ENCODE data around the gene HPN. TPM values are rescaled to one million over a fixed set of nuclear protein-coding genes. Genes with fewer than 3 reads are reported as not detected.

Gene HPN
- total and polyA plus RNA-seq, 10 of the 15 experiments (the other 5 are each of a cell fraction or from before 2014, with no cell fraction given): 0.21 to 0.35 TPM; not detected in 8

GRCh38 chr19:34999498-35000337, 41.8 kb upstream of the HPN start, which contains the start of gene GRAMD1A (continued):
- TF ChIP-seq POLR2AphosphoS5 (IDR thresholded peaks at IDR 0.05; ENCODE audit: low read length) (peak; percentile 88), BHLHE40 (IDR thresholded peaks at IDR 0.05; ENCODE audit: borderline replicate concordance in 1 of 2, low read depth in 2 of 2, low read length in 1 of 2) (peak in 1 of 2 experiments; percentile 38; a peak in 2 of 4 replicates), SKIL (IDR thresholded peaks at IDR 0.05; ENCODE audit: low read depth, poor library complexity, severe bottlenecking) (no peak), MTA3 (IDR thresholded peaks at IDR 0.05; ENCODE audit: borderline replicate concordance, low read length) (0 out of 2 replicates have a peak, but pooled peaks have one; percentile 64), POU2F2 (IDR thresholded peaks at IDR 0.05; ENCODE audit: borderline replicate concordance, low read depth, low read length) (peak; percentile 42; the same call in 1 of the 3 replicates), ATF7 (IDR thresholded peaks at IDR 0.05; ENCODE audit: low read depth) (peak; percentile 23; the same call in 1 of the 2 replicates), MXI1 (IDR thresholded peaks at IDR 0.05; ENCODE audit: low read depth, low read length) (0 out of 2 replicates have a peak, but pooled peaks have one; percentile 12), NKRF (conservative IDR thresholded peaks at IDR 0.05) (peak; percentile 12; the same call in 1 of the 2 replicates), RELA (IDR thresholded peaks at IDR 0.05; ENCODE audit: borderline replicate concordance, partially characterized antibody) (peak; percentile 73), NR2F1 (conservative IDR thresholded peaks at IDR 0.05) (peak; percentile 82; the same call in 1 of the 2 replicates), TCF12 (IDR thresholded peaks at IDR 0.05; ENCODE audit: low read depth, low read length) (no peak), POLR2A (IDR thresholded peaks at IDR 0.05; ENCODE audit: low read depth, low read length) (no peak), ZBTB40 (IDR thresholded peaks at IDR 0.05; ENCODE audit: borderline replicate concordance) (peak; percentile 30; the same call in 1 of the 2 replicates), LARP7 (IDR thresholded peaks at IDR 0.05) (peak; percentile 55; the same call in 1 of the 2 replicates), MAX (IDR thresholded peaks at IDR 0.05; ENCODE audit: low read depth, low read length) (no peak), CREM (IDR thresholded peaks at IDR 0.05; ENCODE audit: low read depth) (peak; percentile 46), YY1 (IDR thresholded peaks at IDR 0.05; ENCODE audit: low read depth, low read length) (0 out of 2 replicates have a peak, but pooled peaks have one; percentile 18), TAF1 (IDR thresholded peaks at IDR 0.05; ENCODE audit: borderline replicate concordance, low read depth, low read length) (peak; percentile 77), EGR1 (IDR thresholded peaks at IDR 0.05; ENCODE audit: borderline replicate concordance in 1 of 2, low read depth in 2 of 2, low read length in 2 of 2) (peak in 1 of 2 experiments; percentile 52; a peak in 1 of 3 replicates), MEF2B (IDR thresholded peaks at IDR 0.05; ENCODE audit: partially characterized antibody, poor library complexity, severe bottlenecking) (peak; percentile 22)
